SK-N-SH treated with all-trans-retinoic acid at 6 μM for 48 hours (cell line): ENCODE results near the gene KRTAP12-3.
"Not testable (repeated sequence)": the region's sequence is repeated elsewhere in the genome, so short reads cannot be mapped to it uniquely, and the experiment has no call there.

ENCODE experiments used
- ARNTL ChIP-seq: fragments of 450-650 bp; formaldehyde crosslinking; IDR thresholded peaks from 2 replicates; pipeline ENCODE4 v1.5.0; 2020; ENCODE audit warnings: low read depth, mild to moderate bottlenecking, moderate library complexity, borderline replicate concordance
- BACH2 ChIP-seq: fragments of 250-450 bp; sonication (Bioruptor Pico); IDR thresholded peaks from 2 replicates; pipeline ENCODE4 v1.9.0; 2021; ENCODE audit warnings: mild to moderate bottlenecking, borderline replicate concordance
- GLIS3 ChIP-seq: fragments of 250-450 bp; sonication (Bioruptor Pico); IDR thresholded peaks from 2 replicates; pipeline ENCODE4 v1.5.0; 2020; ENCODE audit warnings: mild to moderate bottlenecking, moderate library complexity
- PPARA ChIP-seq: fragments of 250-450 bp; sonication (Bioruptor Pico); IDR thresholded peaks from 2 replicates; pipeline ENCODE4 v1.5.0; 2020; ENCODE audit warnings: mild to moderate bottlenecking, borderline replicate concordance
- TCF4 ChIP-seq: fragments of 250-450 bp; sonication (Bioruptor Pico); IDR thresholded peaks from 2 replicates; pipeline ENCODE4 v1.8.0; 2021; ENCODE audit warnings: mild to moderate bottlenecking, moderate library complexity, borderline replicate concordance
- TSHZ2 ChIP-seq: fragments of 250-450 bp; sonication (Bioruptor Pico); IDR thresholded peaks from 2 replicates; pipeline ENCODE4 v1.5.0; 2020; ENCODE audit warnings: mild to moderate bottlenecking, moderate library complexity
- ZNF70 ChIP-seq: fragments of 450-650 bp; formaldehyde crosslinking; IDR thresholded peaks from 2 replicates; pipeline ENCODE4 v1.5.0; 2020; ENCODE audit warnings: mild to moderate bottlenecking, moderate library complexity
- ZNF8 ChIP-seq: fragments of 450-650 bp; formaldehyde crosslinking; IDR thresholded peaks from 2 replicates; pipeline ENCODE4 v1.5.0; 2020; ENCODE audit warnings: mild to moderate bottlenecking, moderate library complexity
- TF ChIP-seq, protein P1 (sequence below): fragments of 250-450 bp; sonication (Bioruptor Pico); IDR thresholded peaks from 2 replicates; pipeline ENCODE4 v1.8.0; 2020; ENCODE audit warnings: mild to moderate bottlenecking, moderate library complexity, borderline replicate concordance
- TF ChIP-seq, protein P2 (sequence below): fragments of 250-450 bp; sonication (Bioruptor Pico); IDR thresholded peaks from 2 replicates; pipeline ENCODE4 v1.5.1; 2020; ENCODE audit warnings: low read depth, mild to moderate bottlenecking, moderate library complexity

DNA sequence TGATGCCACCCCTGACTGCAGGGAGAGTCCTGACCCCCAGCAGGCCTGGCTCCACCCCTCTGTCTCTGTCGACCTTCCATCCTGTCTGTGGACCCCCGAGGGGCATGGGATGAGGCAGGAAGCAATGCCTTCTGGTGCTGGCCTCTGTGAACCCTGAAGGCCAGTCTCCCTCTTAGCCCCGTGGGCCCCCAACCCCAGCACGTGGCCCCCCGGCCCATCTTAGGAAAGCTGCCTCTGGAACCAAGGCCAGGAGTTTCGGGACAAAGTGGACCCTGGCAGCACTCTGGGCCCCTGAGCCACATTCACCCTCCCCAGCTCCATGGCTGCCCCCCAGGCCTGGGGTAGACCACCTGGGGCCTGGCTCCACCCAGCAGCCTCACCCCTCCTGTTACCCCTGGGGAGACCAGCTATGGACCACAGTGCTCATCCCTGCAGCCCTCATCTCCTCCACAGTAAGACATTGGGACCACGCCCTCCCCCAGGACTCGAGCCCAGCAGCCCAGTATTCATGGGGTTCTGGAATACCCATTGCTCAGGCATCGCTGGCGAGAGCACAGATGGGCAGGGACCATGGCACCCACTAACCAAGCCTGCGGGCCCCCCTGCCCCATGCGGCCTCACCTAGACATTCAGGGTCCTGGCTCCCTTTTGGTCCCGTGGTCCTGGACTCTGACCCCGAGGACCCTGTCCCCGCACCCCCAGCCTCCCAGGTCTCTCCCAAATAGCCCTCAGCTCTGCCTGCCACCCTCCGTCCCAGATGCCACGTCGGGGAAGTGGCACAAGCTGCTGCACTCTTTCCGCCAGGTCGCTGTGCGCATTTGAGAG is 19.0 kb upstream of the KRTAP12-3 start:
- TF ChIP-seq BACH2 (CRISPR knock-in tag); TSHZ2 (CRISPR knock-in tag); TCF4 (CRISPR knock-in tag); PPARA; ZNF8 (CRISPR knock-in tag); ZNF70 (CRISPR knock-in tag); ARNTL (CRISPR knock-in tag); GLIS3 (CRISPR knock-in tag): not testable (repeated sequence)
- TF ChIP-seq, protein P1, sequence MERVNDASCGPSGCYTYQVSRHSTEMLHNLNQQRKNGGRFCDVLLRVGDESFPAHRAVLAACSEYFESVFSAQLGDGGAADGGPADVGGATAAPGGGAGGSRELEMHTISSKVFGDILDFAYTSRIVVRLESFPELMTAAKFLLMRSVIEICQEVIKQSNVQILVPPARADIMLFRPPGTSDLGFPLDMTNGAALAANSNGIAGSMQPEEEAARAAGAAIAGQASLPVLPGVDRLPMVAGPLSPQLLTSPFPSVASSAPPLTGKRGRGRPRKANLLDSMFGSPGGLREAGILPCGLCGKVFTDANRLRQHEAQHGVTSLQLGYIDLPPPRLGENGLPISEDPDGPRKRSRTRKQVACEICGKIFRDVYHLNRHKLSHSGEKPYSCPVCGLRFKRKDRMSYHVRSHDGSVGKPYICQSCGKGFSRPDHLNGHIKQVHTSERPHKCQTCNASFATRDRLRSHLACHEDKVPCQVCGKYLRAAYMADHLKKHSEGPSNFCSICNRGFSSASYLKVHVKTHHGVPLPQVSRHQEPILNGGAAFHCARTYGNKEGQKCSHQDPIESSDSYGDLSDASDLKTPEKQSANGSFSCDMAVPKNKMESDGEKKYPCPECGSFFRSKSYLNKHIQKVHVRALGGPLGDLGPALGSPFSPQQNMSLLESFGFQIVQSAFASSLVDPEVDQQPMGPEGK (CRISPR knock-in tag), result not testable (repeated sequence)
- TF ChIP-seq, protein P2, sequence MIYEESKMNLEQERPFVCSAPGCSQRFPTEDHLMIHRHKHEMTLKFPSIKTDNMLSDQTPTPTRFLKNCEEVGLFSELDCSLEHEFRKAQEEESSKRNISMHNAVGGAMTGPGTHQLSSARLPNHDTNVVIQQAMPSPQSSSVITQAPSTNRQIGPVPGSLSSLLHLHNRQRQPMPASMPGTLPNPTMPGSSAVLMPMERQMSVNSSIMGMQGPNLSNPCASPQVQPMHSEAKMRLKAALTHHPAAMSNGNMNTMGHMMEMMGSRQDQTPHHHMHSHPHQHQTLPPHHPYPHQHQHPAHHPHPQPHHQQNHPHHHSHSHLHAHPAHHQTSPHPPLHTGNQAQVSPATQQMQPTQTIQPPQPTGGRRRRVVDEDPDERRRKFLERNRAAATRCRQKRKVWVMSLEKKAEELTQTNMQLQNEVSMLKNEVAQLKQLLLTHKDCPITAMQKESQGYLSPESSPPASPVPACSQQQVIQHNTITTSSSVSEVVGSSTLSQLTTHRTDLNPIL, result not testable (repeated sequence)
